EH (cell line): ENCODE results near the gene BTD.

Experiments
- DNase-seq: peaks from one replicate; pipeline ENCODE4 v3.0.0-alpha.2; 2015; ENCODE audit warnings: low read depth

The BTD gene

DNA sequence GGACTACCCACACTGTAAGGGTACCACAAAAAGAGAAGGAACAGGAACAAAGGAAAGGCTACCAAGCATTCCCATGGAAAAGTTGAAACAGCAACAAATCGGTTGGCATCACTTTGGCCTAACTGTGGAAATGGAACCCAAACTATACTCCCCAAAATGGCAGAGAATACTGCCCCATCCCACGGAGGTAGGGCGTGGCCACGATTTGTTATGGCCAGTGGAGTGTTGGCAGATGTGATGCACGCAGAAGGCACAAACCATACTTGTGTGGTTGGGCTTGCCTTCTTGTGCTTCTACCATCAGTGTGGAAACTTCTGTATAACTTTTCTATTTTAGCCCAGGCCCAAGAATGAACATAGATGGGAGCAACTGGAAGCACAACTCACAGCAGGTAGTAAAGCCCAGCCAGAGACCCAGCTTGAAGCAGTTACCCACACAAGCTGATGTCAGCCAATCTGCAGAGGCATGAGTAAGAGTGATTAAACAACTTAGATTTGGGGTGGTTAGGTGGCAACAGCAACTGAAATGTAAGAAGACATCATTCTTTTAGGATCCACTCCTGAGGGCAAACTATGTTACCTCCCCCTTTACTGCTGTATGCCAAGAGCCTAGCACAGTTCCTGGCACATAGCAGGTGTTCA lies 64.1 kb downstream of the BTD start:
- peak; percentile 14 for DNase-seq

DNA sequence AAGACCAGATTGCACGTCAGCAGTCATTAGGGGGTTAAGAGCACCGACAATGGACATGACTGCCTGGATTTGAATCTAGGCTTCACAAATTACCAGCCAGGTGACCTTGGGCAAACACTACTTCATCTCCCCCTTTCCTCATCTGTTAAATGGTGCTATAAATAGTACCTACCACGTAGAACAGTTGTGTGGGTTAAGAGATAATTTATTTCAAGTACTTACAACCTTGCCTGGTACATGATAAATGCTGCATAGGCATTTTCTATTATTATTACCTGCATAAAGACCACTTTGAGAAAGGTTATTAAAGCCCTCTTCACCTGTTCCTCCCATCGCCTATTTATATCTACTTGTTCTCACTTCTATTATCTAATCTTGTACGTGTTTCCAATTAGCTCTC lies 64.7 kb downstream of the BTD start:
- DNase-seq: no peak

DNA sequence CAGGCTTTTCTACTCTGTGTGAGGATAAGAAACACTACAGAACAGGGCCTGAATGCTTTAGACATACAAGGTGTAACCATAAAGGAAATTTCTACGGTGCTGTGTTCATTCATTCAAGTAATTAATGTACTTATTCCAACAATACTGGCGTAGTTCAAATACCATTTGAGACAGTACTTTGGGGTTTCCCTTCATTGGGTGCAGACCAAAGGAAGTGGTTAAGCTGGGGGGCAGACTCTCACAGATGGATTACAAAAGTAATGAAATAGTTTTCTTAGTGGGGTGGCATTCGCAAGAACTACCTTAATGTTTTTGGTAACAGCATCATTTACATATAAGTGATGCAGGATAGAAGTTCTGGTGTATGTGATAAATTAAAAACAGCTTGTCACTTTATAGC lies 65.9 kb downstream of the BTD start:
- no peak for DNase-seq

DNA sequence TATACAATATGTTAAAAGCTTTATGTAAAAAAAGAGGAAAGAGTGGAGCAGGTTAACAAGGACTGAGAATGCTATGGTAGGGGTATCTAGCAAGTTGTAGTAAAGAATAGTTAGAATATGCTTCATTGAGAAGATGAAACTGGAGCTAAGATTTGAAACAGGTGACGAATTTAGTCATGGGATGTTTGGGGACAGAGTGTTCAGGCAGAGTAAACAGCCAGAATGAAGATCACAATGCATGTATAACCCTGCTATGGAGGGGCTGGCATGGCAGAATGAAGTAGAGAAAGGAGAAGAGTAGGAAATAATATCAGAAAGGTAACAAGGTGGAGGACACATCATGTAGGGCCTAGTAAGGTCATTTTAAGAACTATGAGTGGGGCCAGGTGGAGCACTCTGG lies 72.0 kb downstream of the BTD start:
- DNase-seq: no peak

DNA sequence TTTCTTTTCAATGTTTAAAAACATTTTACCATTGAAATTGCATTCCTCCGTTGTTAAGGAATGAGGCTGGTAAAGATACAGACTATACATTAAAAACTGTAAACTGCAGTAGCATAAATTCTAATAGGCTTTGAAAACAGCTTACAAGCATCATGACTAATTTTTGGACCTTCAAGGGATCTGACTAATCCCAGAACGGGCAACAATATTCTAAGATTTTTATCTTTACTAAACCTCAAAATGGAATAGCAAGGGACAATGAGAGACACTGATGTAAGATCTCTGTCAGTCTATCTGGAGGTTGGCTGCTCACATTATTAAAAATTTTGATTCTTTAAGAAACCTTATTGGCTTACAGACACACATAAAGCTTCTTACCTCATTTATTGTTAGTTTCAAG lies 74.7 kb downstream of the BTD start:
- peak; percentile 68 for DNase-seq

DNA sequence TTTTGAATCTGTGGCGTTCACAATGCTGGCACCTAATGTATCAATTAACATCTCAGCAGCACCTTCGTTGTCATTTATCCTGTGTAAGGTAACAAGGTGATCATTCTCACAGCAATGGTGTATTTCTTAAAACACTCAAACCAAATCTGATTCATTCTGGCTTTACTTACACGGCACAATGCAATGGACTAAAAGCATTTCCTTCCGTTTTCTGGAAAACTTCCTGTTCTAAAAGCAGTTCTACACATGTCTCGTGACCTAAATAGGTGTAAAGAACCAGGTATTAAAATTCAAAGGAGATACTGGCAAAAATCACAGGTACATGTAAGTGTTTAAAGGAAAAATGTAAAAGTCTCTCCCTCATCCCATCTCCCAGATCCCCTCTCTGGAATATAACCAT lies 77.8 kb downstream of the BTD start:
- no peak for DNase-seq

DNA sequence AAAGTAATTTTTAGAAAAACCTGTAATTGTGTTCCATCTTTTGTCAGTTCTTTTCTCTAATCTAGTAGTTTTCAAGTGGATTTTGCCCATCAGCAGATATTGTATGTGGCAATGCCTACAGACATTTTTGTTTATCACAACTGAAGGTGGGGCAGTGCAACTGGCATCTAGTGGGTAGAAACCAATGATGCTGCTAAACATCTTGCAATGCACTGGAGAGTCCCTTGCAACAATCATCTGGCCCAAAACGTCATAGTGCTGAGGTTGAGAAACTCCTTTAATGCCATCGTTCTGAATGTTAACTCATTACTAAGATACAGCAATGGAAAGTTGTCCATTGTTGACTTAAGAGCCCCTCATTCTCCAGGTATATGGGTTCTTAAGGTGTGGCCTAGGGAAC lies 80.1 kb downstream of the BTD start:
- no peak for DNase-seq

DNA sequence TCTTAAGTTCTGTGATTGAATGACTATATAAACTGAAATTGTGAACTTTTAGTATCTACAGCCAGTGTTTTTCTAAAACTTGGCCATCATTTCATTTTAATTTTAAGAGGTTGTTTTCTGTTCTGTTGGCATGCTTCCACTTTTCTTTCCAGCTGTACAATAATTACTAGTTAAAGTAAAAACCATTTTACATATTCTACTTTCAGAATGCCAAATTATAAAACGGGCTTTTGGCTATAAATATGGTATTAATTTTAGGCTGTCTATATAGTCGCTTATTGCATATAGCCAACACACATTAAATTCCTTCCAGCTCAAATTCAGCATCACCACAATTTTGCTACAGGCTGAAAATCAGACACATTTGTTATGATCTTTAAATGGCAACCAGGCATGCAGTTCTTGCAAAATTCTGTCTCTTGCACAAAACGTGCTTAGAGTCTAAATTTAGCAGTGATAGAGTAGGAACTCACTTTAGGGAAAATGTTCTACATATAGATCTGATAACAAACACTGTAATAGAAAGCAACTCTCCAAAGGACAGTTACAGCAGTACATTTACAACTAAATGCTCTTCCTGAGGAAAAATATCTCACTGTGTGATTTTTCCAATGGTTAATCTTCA lies 81.1 kb downstream of the BTD start:
- peak; percentile 68 for DNase-seq

DNA sequence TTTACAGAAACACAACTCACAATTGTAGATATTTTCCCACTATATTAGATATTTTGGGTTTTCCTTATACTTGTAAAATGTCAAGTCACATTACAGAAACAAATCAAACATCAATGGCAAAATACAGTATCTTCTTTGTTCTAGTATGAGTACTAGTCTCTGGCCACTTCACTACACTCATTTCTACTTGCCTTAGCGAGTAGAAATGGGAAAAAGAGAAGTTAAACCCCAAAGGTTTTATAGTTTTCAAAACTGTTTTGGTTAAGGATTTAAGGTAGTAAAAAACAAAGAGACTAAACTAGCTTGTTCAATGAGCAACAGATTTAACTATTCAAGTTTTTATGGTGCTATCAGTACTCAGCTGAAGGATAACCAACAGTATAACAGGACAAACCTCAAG lies 81.7 kb downstream of the BTD start:
- DNase-seq: no peak

DNA sequence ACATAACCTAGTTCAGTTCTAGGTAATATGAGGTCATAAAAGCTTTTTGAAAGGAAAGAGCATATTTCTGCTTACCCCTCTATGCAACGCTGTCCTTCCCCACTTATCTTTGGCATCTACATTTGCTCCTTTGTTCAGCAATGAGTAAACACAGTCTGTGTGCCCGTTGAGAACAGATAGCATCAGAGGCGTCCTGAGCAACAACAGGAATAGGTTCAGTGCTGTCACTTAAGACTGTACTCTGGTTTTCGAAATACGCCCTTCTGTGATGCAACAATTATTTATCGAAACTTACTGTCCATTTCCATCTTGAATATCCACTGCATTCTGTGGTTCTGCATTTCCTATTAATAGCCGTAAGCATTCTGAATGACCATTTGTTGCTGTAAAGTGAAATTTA lies 84.4 kb downstream of the BTD start:
- no peak for DNase-seq

DNA sequence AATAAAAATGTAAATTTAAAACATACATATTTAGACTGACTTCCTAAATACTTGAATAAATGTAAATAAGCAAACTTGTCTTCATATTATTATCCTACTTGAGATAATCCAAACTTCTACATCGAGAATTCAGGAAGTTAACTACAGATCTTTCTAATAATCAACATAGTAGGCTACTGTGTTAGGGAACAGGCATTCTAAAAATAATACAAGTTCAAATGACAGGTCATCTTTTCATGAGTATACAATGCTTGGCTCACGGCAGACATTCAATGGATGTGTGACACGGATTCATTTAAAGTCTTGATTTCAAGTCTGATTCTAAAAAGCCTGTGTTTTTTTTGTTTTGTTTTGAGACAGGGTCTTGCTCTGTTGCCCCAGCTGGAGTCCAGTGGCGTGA lies 88.7 kb downstream of the BTD start:
- DNase-seq: no peak

DNA sequence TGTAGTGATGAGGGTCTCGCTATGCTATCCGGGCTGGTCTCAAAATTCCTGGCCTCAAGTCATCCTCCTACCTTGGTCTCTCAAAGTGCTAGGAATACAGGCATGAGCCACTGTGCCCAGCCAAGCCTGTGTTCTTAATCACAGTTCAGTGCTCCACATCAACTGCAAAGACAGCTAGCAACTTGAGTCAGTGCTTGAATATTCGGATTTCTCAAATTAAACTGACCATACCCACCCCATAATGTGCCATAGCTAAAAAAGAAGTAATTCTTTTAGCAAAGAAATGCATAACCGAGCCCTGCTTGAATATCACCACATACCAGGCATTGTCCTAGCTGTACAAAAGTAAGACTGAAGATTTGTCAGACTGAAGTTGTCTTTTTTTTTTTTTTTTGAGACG lies 89.2 kb downstream of the BTD start:
- no peak for DNase-seq

DNA sequence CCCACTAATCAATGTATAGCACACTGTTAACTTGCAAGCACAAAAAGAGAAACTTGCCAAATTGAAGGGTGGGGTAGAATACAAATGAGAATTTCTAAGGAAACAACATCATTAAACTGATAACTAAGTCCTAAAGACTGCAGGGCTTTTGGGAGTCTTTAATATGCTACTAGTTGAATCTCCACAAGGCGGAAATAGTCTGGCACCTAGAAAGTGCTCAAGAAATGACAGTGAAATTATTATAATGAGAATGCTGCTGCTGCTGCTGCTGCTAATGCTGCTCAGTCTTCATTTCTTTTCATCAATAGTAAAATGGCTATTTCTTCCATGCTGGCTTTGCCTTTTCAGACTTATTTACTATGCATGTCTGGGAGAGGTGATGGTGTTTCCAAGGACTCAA lies 91.8 kb downstream of the BTD start:
- DNase-seq: peak; percentile 37

DNA sequence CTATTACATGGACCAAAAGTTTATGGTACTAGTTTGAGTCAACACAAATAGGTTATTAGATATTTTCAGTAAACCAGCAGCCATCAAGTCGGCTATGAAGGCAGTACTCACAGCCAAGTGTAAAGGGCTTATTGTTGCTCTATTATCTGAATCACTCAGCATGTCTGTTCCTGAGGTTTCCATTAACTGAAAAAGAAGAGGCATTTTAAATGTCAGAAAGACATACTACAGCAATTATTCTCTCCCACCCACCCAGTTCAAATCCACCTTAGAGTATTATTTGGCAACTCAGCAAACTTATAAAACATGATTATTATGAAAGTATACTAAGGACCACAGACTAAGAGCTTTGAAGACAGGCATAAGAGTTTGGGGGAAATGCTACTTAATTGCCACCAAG lies 93.1 kb downstream of the BTD start:
- no peak for DNase-seq
